ENCODE measurements around the gene PPP2R1A. TPM values are rescaled to one million over a fixed set of nuclear protein-coding genes. Genes with fewer than 3 reads are reported as not detected.
A peak's percentile ranks its signal among the peaks of the same experiment; 100 is the strongest.
"Not testable (repeated sequence)": the region's sequence is repeated elsewhere in the genome, so short reads cannot be mapped to it uniquely, and the experiment has no call there.

The PPP2R1A gene
- total RNA-seq, 1 experiment from 2014 or later, result 266 TPM

GRCh38 chr19:52265556-52265955, 75.7 kb downstream of the PPP2R1A start:
- CTCF ChIA-PET; H3K9ac ChIP-seq (ENCODE audit: low read length); H4K20me1 ChIP-seq (ENCODE audit: insufficient read depth); ATAC-seq; H3K4me3 ChIP-seq (replicated peaks in 1 of 2; ENCODE audit: low read depth in 1 of 2, low read length in 2 of 2); intact Hi-C loops (cut with micrococcal nuclease); H3K27me3 ChIP-seq (ENCODE audit: insufficient read depth, low read length); DNase-seq (ENCODE audit: low read depth, low spot score); H3K9me2 ChIP-seq (ENCODE audit: insufficient read depth); H3K36me3 ChIP-seq (ENCODE audit: control insufficient read depth in 1 of 2, insufficient read depth in 2 of 2, low read length in 2 of 2); H2AFZ ChIP-seq (ENCODE audit: low read depth, low read length, poor library complexity, severe bottlenecking); POLR2A ChIA-PET; RAD21 ChIA-PET (ENCODE audit: low non-redundant PET in 1 of 2, low total read pairs in 2 of 2, uncharacterized antibody in 2 of 2, unreplicated experiment in 2 of 2); H3K27ac ChIP-seq (ENCODE audit: low read depth, low read length); H3K9me3 ChIP-seq (ENCODE audit: control insufficient read depth in 1 of 2, insufficient read depth in 1 of 2, low read depth in 1 of 2, low read length in 2 of 2); H3K4me2 ChIP-seq (ENCODE audit: low read length); BruUV-seq (replicated peaks): not testable (repeated sequence)
- Histone ChIP-seq H3K4me1 (ENCODE audit: control insufficient read depth in 1 of 2, insufficient read depth in 2 of 2, low read length in 2 of 2) (peaks cover 0 to 15% of the 10 kb centered on the region in 2 experiments; a peak in 2 of 4 replicates), H3K79me2 (ENCODE audit: insufficient read depth, low read length) (peaks cover 11% of the 10 kb centered on the region)

- H2AFZ ChIP-seq (ENCODE audit: low read depth, low read length, poor library complexity, severe bottlenecking), result no peak within 1 kb of the TSS
- POLR2A ChIA-PET, result no interaction called here
- no peak for TF ChIP-seq TCF7L2 (IDR thresholded peaks at IDR 0.05; ENCODE audit: borderline replicate concordance, extremely low read depth, insufficient read depth, insufficient read length)
- no peak for TF ChIP-seq EZH2phosphoT487 (IDR thresholded peaks at IDR 0.05; ENCODE audit: borderline replicate concordance)
- TF ChIP-seq POLR2A (IDR thresholded peaks at IDR 0.05; ENCODE audit: borderline replicate concordance, extremely low read depth, insufficient read depth, insufficient read length), result peak; percentile 88
- no peak for TF ChIP-seq JUND (IDR thresholded peaks at IDR 0.05)
- no peak for TF ChIP-seq EZH2 (IDR thresholded peaks at IDR 0.05)
- peak; percentile 90 for TF ChIP-seq CEBPB (IDR thresholded peaks at IDR 0.05; ENCODE audit: low read depth)
- no peak for TF ChIP-seq FOSL1 (IDR thresholded peaks at IDR 0.05; ENCODE audit: low read depth)
- peak; percentile 86 for TF ChIP-seq MAX (IDR thresholded peaks at IDR 0.05)
- 0 out of 2 replicates have a peak, but pooled peaks have one; percentile 68 for TF ChIP-seq SIN3A (IDR thresholded peaks at IDR 0.05; ENCODE audit: low read depth)
- peak; percentile 80 for TF ChIP-seq SP1 (IDR thresholded peaks at IDR 0.05; ENCODE audit: low read depth)
- peak; percentile 31; the same call in 1 of the 2 replicates for TF ChIP-seq CBX3 (IDR thresholded peaks at IDR 0.05; ENCODE audit: low read depth)
- TF ChIP-seq ELF1 (IDR thresholded peaks at IDR 0.05; ENCODE audit: borderline replicate concordance, low read depth), result peak; percentile 98
- peak; percentile 92 for TF ChIP-seq POLR2AphosphoS5 (IDR thresholded peaks at IDR 0.05; ENCODE audit: low read depth, low read length)
- no peak for TF ChIP-seq CTCF (IDR thresholded peaks at IDR 0.05 in 2 of 3, conservative IDR thresholded peaks at IDR 0.05 in 1 of 3; ENCODE audit: borderline replicate concordance in 1 of 3, insufficient read depth in 1 of 3, low read depth in 2 of 3, low read length in 2 of 3)
- TF ChIP-seq EGR1 (IDR thresholded peaks at IDR 0.05; ENCODE audit: low read depth), result no peak
- peak; percentile 50 for TF ChIP-seq YY1 (IDR thresholded peaks at IDR 0.05; ENCODE audit: extremely low read depth, insufficient replicate concordance, low read depth, low read length)
These were observed 79.7 kb downstream of the PPP2R1A start, which contains the start of gene ZNF766 for GRCh38 chr19:52269338-52270261. Gene ZNF766, plus strand, starts transcription at chr19:52269587. Its CDS starts 27 bp downstream, at chr19:52269614.

More at GRCh38 chr19:52269338-52270261, 79.7 kb downstream of the PPP2R1A start, which contains the start of gene ZNF766:
- TSS peak; percentile 74 for BruUV-seq (replicated peaks)
- Histone ChIP-seq H3K4me1 (ENCODE audit: control insufficient read depth in 1 of 2, insufficient read depth in 2 of 2, low read length in 2 of 2) (peaks cover 0 to 16% of the 10 kb centered on the region in 2 experiments; a peak in 2 of 4 replicates), H3K27ac (ENCODE audit: low read depth, low read length) (peak within 1 kb of the TSS; percentile 84), H3K9ac (ENCODE audit: low read length) (peak within 1 kb of the TSS; percentile 99), H3K27me3 (ENCODE audit: insufficient read depth, low read length) (no peaks in the 10 kb centered on the region), H3K79me2 (ENCODE audit: insufficient read depth, low read length) (peaks cover 50% of the 10 kb centered on the region), H3K4me2 (ENCODE audit: low read length) (peak within 1 kb of the TSS; percentile 73), H4K20me1 (ENCODE audit: insufficient read depth) (no peaks in the 10 kb centered on the region), H3K9me3 (ENCODE audit: control insufficient read depth in 1 of 2, insufficient read depth in 1 of 2, low read depth in 1 of 2, low read length in 2 of 2) (peaks cover 0 to 19% of the 10 kb centered on the region in 2 experiments; a peak in 2 of 4 replicates), H3K36me3 (ENCODE audit: control insufficient read depth in 1 of 2, insufficient read depth in 2 of 2, low read length in 2 of 2) (peaks cover 0 to 15% of the 10 kb centered on the region in 2 experiments; a peak in 2 of 4 replicates), H3K4me3 (replicated peaks in 1 of 2; ENCODE audit: low read depth in 1 of 2, low read length in 2 of 2) (peak within 1 kb of the TSS; percentile 98 to 99), H3K9me2 (ENCODE audit: insufficient read depth) (no peaks in the 10 kb centered on the region)
- intact Hi-C loops (cut with micrococcal nuclease), result loop anchor here (2.0 kb wide), 1 partner anchor 27 kb away; the partner anchor contains the start of gene ZNF480
- DNase-seq (ENCODE audit: low read depth, low spot score) (peak; percentile 81), ATAC-seq (peak; percentile 98)
- RAD21 ChIA-PET (ENCODE audit: low non-redundant PET in 1 of 2, low total read pairs in 2 of 2, uncharacterized antibody in 2 of 2, unreplicated experiment in 2 of 2), result no interaction called here
- CTCF ChIA-PET, result no interaction called here
